Activated CD8-positive, alpha-beta memory T cell treated with anti-CD3 and anti-CD28 coated beads for 48 hours (primary cell): ENCODE data around the gene MIPEP.
"Not testable (repeated sequence)": the region's sequence is repeated elsewhere in the genome, so short reads cannot be mapped to it uniquely, and the experiment has no call there.

Experiments
- DNase-seq, 3 experiments: peaks; one replicate each; pipeline ENCODE4 v3.0.0-alpha.2; 2020; ENCODE audit warnings: low read depth in 2 of 3, low spot score in 2 of 3

Gene MIPEP

GRCh38 chr13:23888658-23889614 is at the start of gene MIPEP:
Gene MIPEP, minus strand, starts transcription at chr13:23889400. Its CDS starts 80 bp downstream, at chr13:23889320.
- DNase-seq: peak; percentile 83 to 85 (median 83)

GRCh38 chr13:23934520-23934919 is 45.3 kb upstream of the MIPEP start:
- DNase-seq: no peak

- no peak for DNase-seq
Observed at GRCh38 chr13:23928985-23929384, 39.8 kb upstream of the MIPEP start.

GRCh38 chr13:23923031-23923430 is 33.8 kb upstream of the MIPEP start:
- no peak for DNase-seq

GRCh38 chr13:23922005-23922932 is 33.1 kb upstream of the MIPEP start:
- DNase-seq: no peak

GRCh38 chr13:23921451-23921888 is 32.3 kb upstream of the MIPEP start:
- DNase-seq: no peak

GRCh38 chr13:23919006-23919405 is 29.8 kb upstream of the MIPEP start:
- DNase-seq: no peak

- no peak for DNase-seq
Observed at GRCh38 chr13:23918208-23918607, 29.0 kb upstream of the MIPEP start.

GRCh38 chr13:23915308-23915707 is 26.1 kb upstream of the MIPEP start:
- no peak for DNase-seq

- DNase-seq: no peak
Observed at GRCh38 chr13:23912469-23912868, 23.3 kb upstream of the MIPEP start.

- no peak for DNase-seq
Observed at GRCh38 chr13:23909606-23910005, 20.4 kb upstream of the MIPEP start.

- DNase-seq: no peak
Observed at GRCh38 chr13:23905766-23906165, 16.6 kb upstream of the MIPEP start.

GRCh38 chr13:23903906-23904280 is 14.7 kb upstream of the MIPEP start:
- no peak for DNase-seq

GRCh38 chr13:23902975-23903905 is 14.0 kb upstream of the MIPEP start:
- no peak for DNase-seq

GRCh38 chr13:23901365-23901764 is 12.2 kb upstream of the MIPEP start:
- no peak for DNase-seq

- no peak for DNase-seq
Observed at GRCh38 chr13:23899555-23899954, 10.4 kb upstream of the MIPEP start.

GRCh38 chr13:23898101-23898500 is 8.9 kb upstream of the MIPEP start:
- no peak for DNase-seq

GRCh38 chr13:23897452-23897919 is 8.3 kb upstream of the MIPEP start, which contains the start of gene C1QTNF9B:
Gene C1QTNF9B, minus strand, starts transcription at chr13:23897502.
- not testable (repeated sequence) for DNase-seq

GRCh38 chr13:23894746-23895145 is 5.5 kb upstream of the MIPEP start:
- DNase-seq: not testable (repeated sequence)

GRCh38 chr13:23893791-23894190 is 4.6 kb upstream of the MIPEP start:
- not testable (repeated sequence) for DNase-seq
